HG03280 (cell line): ENCODE measurements around the gene CCDC68.
"Not testable (repeated sequence)": the region's sequence is repeated elsewhere in the genome, so short reads cannot be mapped to it uniquely, and the experiment has no call there.

ENCODE experiments used
- ATAC-seq: cut with Tn5 transposase; IDR thresholded peaks from one replicate; pipeline ENCODE4 v1.9.1; 2021; ENCODE audit warnings: mild to moderate bottlenecking, moderate library complexity; ENCODE audit not compliant: unreplicated experiment

Gene CCDC68, protein sequence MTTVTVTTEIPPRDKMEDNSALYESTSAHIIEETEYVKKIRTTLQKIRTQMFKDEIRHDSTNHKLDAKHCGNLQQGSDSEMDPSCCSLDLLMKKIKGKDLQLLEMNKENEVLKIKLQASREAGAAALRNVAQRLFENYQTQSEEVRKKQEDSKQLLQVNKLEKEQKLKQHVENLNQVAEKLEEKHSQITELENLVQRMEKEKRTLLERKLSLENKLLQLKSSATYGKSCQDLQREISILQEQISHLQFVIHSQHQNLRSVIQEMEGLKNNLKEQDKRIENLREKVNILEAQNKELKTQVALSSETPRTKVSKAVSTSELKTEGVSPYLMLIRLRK

DNA sequence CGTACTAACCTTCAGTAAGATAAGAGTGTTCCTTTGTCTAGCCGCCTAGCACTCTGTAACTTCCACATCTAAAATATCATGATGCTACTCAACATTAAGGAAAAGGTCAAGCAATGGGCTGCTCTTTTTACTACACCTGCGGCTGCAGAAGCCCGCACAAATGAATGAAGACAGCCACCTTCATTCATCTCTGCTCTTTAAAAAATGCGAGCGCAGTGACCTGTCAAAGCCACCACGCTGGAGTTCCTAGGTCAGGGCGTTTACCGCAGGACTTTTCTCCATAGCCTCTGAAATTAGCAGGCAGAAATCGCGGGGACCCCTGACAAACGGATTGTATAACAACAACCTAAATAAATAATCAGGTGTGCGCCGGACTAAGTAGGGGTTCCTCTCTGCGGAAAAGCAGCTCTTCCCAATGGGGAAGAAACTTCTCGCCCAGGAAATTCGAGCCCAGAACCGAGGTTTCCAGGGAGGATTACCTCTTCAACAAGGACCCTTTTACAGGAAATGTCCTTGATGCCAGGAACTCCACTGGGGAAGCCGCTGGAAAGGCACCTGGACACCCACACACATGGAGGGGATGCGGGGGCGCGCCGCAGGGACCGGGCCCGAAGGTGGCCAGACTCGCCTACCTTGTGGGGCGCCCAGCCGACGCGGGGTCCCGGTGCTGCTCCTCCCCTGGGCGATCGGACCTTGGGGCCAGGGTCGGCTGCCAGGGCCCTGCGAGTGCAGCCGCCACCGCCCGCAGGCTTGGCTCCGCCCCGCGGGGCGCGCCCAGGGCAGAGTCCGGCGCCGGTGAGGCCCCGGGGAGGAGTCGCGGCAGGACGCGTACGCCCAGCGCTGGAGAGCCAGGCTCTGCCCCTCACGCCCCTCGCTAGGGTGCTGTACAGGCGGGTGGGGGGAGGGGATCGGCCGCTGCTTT is at the start of gene CCDC68:
TSS of gene CCDC68 (minus strand) at position 758 of the 922 bp plus-strand sequence. CDS start 16,670 bp downstream, outside the sequence.
- no peak for ATAC-seq

- ATAC-seq: no peak
These were observed 48.3 kb upstream of the CCDC68 start for GRCh38 chr18:55007602-55008001.

DNA sequence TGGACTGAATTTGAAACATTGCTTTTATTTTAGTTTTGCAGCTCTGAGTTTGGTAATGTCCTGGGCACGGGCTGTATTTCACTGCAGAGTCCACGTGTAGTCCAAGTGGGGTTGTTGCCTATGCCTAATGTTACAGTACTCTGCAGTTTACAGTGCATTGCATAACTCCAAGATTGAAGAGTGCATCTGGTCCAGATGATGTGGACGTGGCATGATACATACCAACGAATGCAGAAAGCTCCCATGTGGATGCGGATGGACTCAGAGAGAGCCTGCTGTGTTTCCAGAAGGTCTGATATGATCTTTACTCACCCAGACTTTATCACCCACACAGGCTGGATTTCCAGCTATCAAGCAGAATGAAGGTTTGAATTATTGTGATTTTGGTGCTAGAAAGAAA is 44.4 kb upstream of the CCDC68 start:
- ATAC-seq: no peak

DNA sequence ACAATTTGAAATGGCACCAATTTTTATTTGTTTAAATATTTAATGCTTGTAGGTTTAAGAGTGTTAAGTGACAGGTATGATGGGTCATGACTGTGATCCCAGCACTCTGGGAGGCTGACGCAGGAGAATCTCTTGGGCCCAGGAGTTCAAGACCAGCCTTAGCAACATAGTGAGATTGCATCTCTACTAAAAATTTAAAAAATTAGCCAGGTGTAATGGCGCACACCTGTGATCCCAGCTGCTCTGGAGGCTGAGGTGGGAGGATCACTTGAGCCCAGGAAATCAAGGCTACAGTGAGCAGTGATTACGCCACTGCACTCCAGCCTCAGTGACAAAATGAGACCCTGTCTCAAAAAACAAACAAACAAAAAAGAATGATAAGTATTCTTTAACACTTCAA is 43.0 kb upstream of the CCDC68 start:
- ATAC-seq: no peak

GRCh38 chr18:55001394-55002024 is 42.2 kb upstream of the CCDC68 start:
- no peak for ATAC-seq

DNA sequence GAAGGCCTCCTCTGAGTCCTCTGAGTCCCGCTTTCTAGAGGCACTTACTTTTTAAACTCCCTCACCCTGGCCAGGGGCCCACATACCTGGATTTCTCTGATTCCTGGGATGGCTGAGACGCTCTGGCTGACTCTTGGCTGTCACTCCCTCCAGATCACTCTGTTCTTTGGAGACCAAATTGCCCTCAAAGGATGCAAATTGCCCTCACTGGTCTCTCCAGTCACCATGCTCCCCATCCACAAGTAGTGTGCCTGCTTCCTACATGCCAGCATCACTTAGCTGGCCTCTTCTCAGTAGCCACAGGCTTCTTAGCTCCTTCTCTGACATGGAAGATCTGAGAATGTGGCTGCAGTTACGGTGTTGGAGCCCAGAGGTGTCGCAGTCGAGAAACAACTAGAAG is 41.3 kb upstream of the CCDC68 start:
- ATAC-seq: no peak

GRCh38 chr18:54999016-54999415 is 39.8 kb upstream of the CCDC68 start:
- ATAC-seq: no peak

- ATAC-seq: no peak
These were observed 36.3 kb upstream of the CCDC68 start for GRCh38 chr18:54995421-54996143.

DNA sequence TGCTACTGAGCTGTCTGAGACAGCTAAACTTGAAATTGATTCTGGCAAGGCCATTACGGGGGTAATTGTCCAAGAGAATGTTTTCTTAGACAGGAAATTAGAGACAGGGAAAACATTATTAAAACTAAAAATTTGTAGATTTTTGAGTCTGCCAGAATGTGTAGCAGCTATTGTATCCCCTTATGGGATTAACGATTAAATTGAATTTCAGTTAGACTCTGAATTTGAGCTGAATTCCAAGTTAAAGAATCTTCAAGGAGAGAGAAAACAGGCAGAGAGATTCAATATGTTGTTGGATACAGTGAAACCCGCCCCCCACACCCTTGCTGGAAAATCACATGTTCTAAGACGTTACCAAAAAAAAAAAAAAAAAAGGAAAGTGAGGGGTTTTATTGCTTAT is 32.7 kb upstream of the CCDC68 start:
- no peak for ATAC-seq

DNA sequence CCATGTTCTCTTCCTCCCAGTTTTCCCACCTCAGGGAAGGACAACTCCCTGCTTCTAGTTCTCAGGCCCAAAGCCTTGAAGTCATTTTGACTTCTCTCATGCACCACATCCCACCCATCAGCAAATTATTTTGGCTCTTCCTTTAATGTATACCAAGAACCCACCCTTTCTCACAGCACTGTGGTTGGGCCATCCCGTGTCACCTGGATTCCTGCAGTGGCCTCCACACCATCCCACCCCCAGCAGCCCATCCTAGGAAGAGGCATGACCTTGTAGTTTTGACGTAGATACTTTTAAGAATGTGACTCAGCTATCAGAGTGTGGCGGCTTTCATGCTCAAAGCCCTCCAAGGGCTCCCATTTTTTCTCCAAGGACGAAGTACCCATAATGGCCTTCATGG is 25.6 kb upstream of the CCDC68 start:
- no peak for ATAC-seq

DNA sequence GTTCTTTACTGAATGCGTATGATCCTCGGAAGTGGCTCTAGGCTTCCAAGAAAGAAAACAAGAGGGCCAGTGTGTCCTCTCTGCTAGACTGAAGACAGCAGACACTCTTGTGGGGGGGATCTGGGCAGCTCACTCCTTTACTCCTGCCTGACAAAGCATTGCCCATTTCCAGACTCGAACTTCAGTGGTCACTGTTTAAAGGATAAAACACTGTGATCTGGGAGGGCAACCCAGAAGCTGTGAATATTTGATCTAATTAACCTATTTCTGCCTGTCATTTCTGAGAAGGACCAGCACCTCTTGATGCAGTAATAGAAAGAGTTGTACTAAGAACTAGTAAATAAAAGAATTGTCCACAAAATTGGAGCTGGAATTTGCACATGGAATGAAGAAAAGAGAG is 24.5 kb upstream of the CCDC68 start:
- ATAC-seq: no peak

DNA sequence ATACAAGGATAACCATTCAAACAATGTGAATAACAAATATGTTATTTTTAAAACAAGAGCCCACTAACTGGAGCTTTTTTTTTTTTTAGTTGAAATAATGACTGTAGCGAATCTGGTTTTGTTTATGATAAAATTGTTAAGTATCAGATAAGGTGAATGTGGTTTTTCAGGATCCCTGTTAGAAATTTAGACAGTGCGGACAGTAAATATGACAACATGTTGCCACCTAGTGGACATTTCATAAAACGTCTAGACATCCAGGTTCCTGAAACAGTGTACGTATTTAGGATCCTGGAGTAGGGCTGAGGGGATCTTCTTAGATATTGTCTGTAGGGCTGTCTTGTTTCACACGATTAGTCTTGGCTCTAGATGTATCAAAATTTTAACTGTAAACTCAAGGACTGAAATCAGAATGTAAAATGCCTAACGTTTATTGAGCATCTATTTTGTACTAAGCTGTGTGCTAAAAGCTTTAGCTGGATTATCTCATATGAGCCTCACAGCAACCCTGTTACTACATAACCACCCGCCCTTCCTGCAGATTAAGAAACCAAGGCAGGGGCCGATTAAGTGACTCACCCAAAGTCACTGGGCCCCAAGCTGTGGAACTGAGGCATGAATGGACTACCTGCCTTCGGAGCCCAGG is 23.9 kb upstream of the CCDC68 start:
- ATAC-seq: peak; percentile 70

- ATAC-seq: no peak
These were observed 21.8 kb upstream of the CCDC68 start for GRCh38 chr18:54981076-54981475.

GRCh38 chr18:54975598-54975997 is 16.3 kb upstream of the CCDC68 start:
- ATAC-seq: no peak

GRCh38 chr18:54973046-54973445 is 13.8 kb upstream of the CCDC68 start:
- no peak for ATAC-seq

- ATAC-seq: no peak
These were observed 9.5 kb upstream of the CCDC68 start for GRCh38 chr18:54968807-54969206.

- not testable (repeated sequence) for ATAC-seq
These were observed 9.0 kb upstream of the CCDC68 start for GRCh38 chr18:54968237-54968636.

DNA sequence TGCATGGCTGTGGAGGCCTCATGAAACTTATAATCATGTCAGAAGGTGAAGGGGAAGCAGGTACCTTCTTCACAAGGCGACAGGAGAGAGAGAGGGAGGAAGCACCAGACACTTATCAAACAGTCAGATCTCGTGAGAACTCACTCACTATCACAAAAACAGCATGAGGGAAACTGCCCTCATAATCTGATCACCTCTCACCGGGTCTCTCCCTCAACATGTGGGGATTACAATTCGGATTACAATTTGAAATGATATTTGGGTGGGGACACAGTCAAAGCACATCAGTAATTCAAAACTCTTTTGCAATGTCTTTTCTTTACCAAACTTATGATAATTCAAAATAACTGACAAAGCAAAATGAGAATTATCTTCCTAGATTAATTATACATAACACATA is 8.5 kb upstream of the CCDC68 start:
- ATAC-seq: no peak

GRCh38 chr18:54964741-54965140 is 5.5 kb upstream of the CCDC68 start:
- no peak for ATAC-seq

- no peak for ATAC-seq
These were observed 3.8 kb upstream of the CCDC68 start for GRCh38 chr18:54962919-54963645.
